WTC11 (cell line): Measurements from ENCODE around the gene ARL1.

Source experiments
- CTCF ChIP-seq: fragments of 200-600 bp; IDR thresholded peaks from 2 replicates; pipeline ENCODE4 v1.8.0; 2022; ENCODE audit warnings: antibody characterized with exemption
- E2F5 ChIP-seq: sonication (generic); formaldehyde crosslinking; IDR thresholded peaks from 2 replicates; pipeline ENCODE4 v1.8.1; 2022; ENCODE audit warnings: mild to moderate bottlenecking, moderate library complexity, missing genetic modification reagents
- NFYB ChIP-seq: sonication (generic); formaldehyde crosslinking; conservative IDR thresholded peaks from 2 replicates; pipeline ENCODE4 v1.8.0; 2022; ENCODE audit warnings: low read depth, missing genetic modification reagents
- OVOL2 ChIP-seq: fragments of 250-450 bp; sonication (Bioruptor Pico); IDR thresholded peaks from 2 replicates; pipeline ENCODE4 v1.9.0; 2021; ENCODE audit warnings: mild to moderate bottlenecking, borderline replicate concordance
- PRDM15 ChIP-seq: sonication (generic); formaldehyde crosslinking; IDR thresholded peaks from 2 replicates; pipeline ENCODE4 v1.8.0; 2022; ENCODE audit warnings: missing genetic modification reagents
- USF1 ChIP-seq: sonication (generic); formaldehyde crosslinking; IDR thresholded peaks from 2 replicates; pipeline ENCODE4 v1.8.0; 2022; ENCODE audit warnings: mild to moderate bottlenecking, missing genetic modification reagents
- ZNF416 ChIP-seq: fragments of 250-450 bp; sonication (Bioruptor Pico); IDR thresholded peaks from 2 replicates; pipeline ENCODE4 v1.9.0; 2021; ENCODE audit warnings: mild to moderate bottlenecking, inconsistent platforms
- ZNF423 ChIP-seq: fragments of 250-450 bp; sonication (Bioruptor Pico); IDR thresholded peaks from 2 replicates; pipeline ENCODE4 v2.1.2; 2022; ENCODE audit warnings: mild to moderate bottlenecking, moderate library complexity
- TF ChIP-seq, protein P1 (sequence below): sonication (generic); formaldehyde crosslinking; IDR thresholded peaks from 2 replicates; pipeline ENCODE4 v1.8.0; 2022; ENCODE audit warnings: mild to moderate bottlenecking, missing genetic modification reagents
- TF ChIP-seq, protein P2 (sequence below): sonication (generic); formaldehyde crosslinking; IDR thresholded peaks from 2 replicates; pipeline ENCODE4 v1.8.1; 2023; ENCODE audit warnings: mild to moderate bottlenecking, missing genetic modification reagents, moderate library complexity

GRCh38 chr12:101424620-101425019, 17.0 kb upstream of the ARL1 start:
- TF ChIP-seq, protein P1, sequence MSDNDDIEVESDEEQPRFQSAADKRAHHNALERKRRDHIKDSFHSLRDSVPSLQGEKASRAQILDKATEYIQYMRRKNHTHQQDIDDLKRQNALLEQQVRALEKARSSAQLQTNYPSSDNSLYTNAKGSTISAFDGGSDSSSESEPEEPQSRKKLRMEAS (CRISPR knock-in tag) = no peak
- no peak for TF ChIP-seq CTCF
- no peak for TF ChIP-seq NFYB (CRISPR knock-in tag)
- TF ChIP-seq OVOL2 (CRISPR knock-in tag) = no peak
- no peak for TF ChIP-seq USF1
- TF ChIP-seq ZNF416 (CRISPR knock-in tag) = no peak
- TF ChIP-seq, protein P2, sequence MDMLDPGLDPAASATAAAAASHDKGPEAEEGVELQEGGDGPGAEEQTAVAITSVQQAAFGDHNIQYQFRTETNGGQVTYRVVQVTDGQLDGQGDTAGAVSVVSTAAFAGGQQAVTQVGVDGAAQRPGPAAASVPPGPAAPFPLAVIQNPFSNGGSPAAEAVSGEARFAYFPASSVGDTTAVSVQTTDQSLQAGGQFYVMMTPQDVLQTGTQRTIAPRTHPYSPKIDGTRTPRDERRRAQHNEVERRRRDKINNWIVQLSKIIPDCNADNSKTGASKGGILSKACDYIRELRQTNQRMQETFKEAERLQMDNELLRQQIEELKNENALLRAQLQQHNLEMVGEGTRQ (CRISPR knock-in tag) = no peak
- TF ChIP-seq PRDM15 (CRISPR knock-in tag) = no peak
- TF ChIP-seq ZNF423 = no peak
- no peak for TF ChIP-seq E2F5 (CRISPR knock-in tag)
